Medulla oblongata (tissue), 1 donor: ENCODE results near the gene RAX.
A peak's percentile ranks its signal among the peaks of the same experiment; 100 is the strongest.

ENCODE experiments used
- DNase-seq: peaks from one replicate; pipeline ENCODE4 v3.0.0-alpha.2; 2015; ENCODE audit errors: extremely low spot score

The RAX gene

GRCh38 chr18:59272891-59273758 is at the start of gene RAX:
Gene RAX, minus strand, starts transcription at chr18:59273454. Its CDS starts 248 bp downstream, at chr18:59273206.
- no peak for DNase-seq

DNA sequence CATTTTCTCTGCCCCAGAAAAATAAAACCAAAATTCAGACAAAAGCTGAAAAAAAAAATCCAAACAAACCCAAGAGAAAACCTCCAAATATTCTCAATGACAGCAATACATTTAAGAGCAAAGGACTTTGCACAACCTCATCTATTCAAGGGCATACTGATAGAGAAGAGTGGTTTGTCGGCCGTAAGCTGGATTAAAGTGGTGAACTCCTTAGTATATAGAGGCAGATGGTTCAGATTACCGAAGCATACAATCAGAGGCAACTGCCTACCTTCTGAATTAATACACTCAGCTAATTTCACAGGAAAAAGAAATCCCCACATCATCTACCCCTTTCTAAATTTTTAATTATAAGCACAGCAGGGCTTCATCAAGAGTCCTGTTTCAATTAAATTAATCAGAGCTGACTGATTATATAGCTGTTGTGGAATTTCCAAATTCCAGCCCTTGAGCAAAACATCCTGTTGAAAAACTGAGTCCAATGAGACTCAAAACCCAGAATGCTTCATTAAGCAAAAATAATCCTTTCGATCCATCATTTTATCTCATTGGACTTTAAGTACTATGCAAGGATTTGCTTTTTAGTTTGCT is 45.3 kb upstream of the RAX start, which contains the start of gene CPLX4:
TSS of gene CPLX4 (minus strand) at position 190 of the 591 bp plus-strand sequence. CDS start at position 3, 187 bp downstream.
- DNase-seq = no peak

- no peak for DNase-seq
Observed at GRCh38 chr18:59311631-59312030, 38.4 kb upstream of the RAX start.

- DNase-seq = no peak
Observed at GRCh38 chr18:59308938-59309260, 35.6 kb upstream of the RAX start.

DNA sequence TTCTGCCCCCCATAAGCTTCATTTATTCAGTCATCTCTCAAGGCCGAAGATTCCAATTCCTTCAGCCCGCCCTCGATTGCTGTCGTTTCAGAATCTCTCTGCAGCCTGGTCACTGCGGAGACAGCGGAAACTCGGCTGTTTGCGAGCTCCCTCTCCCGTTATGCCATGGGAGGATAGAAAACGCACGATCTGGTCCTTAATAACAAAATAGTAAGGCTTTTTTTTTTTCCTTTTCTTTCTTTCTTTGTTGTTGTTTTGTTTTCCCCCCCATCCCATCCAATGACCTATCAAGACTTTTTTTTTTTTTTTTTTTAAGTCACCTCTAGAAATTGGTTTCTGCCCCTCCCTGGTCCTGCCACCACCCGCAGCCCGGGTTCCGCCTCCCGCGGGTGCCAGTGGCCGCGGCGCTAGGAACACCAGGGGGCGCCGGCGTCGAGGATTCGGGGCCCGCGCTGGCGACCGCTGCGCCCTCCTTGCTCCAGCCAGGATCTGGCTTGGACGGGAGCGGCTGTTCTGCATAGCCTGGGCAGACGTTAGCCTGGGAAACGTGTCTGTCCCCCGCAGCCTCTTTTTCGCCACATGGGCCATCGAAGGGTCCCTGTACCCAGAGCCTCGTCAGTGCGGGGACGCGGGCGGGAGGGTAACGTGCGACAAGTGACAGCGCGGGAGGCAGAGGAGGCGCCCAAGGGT is 35.1 kb upstream of the RAX start:
- DNase-seq = peak; percentile 61

GRCh38 chr18:59306640-59307039 is 33.4 kb upstream of the RAX start:
- no peak for DNase-seq

DNA sequence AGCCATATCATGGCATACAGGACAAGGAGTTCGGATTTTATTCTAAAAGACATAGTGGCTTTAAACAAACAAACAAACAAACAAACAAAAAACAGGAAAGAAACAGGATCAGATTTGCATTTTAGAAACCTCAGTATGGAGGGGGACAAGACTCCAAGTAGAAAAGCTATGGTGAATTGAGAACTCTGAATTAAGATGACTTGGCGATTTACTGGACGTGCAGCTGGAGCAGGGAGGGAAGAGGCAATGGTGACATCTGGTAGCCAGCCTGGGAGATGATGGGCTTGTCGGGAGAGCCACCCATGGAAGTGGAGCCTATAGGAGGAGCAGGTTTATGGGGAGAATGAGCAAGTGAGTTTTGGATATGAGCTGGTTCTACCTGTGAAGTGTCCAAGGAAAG is 32.0 kb upstream of the RAX start:
- no peak for DNase-seq

GRCh38 chr18:59303656-59304195 is 30.5 kb upstream of the RAX start:
- no peak for DNase-seq

DNA sequence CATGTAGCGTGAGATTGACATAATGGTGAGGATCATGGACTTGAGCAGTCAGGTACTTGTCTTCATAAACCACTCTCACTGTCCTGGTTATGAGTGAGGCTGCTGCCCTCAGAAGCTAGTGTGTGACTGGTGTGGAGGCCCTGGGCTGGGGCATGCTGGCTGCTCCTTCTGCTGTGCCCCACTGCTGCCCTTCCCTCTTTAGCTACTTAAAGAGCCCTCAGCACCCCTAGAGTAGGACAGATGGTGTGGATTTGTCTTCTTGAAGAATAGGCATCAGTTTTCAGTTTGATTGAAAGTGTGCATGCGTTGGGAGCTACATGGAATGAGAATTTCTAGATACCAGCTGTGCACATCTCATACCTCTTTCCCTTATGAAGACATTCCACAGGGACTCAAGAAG is 29.8 kb upstream of the RAX start:
- DNase-seq = no peak

GRCh38 chr18:59301929-59302328 is 28.7 kb upstream of the RAX start:
- DNase-seq = peak; percentile 17

DNA sequence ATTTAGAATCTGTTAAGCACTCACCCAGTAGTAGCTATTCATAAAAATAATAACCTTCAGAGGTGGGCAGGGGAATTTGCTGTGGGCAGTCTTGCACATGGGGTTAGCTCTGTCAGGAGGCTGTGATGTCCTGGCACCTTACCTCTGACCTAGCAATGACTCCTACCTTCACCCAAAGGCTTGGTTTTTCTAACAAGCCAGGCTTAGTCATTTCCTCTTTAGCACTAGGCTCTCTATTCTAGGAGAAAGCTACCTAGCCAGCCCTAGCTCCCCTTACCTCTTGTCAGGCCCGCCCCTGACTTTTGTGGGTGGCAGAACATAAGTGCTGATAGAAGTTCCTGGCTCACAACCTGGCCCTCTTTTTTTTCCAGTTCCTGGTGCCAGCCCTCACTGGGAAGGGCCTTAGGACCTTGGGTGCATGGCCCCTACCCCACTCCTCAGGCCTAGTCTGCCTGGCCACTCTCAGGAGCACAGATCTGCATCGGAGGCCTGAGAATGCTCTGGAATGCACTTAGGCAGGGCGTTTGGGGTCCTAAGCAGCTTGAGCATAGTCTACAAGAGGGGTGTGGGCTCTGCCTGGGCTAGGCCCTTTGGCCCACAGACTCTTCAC is 27.5 kb upstream of the RAX start:
- no peak for DNase-seq

DNA sequence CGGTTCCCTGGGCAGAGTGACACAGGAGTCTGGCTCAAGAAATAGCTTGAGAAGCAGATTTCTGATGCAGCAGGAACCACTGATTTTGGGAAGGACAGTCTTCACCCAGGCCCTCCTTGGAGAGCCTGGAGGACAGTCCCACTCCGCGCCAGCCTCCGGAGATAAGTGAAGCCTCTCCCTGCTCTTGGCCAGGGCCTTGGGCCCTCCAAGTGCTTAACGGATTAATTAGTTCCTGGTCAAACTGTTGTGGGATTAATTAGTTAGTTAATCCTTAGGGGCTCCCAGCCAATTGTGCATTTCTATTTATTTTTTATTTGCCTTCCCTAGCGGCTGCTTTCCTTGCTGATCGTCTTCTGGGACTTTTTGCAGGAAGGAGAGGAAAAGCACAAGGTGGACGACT is 25.6 kb upstream of the RAX start:
- DNase-seq = no peak

DNA sequence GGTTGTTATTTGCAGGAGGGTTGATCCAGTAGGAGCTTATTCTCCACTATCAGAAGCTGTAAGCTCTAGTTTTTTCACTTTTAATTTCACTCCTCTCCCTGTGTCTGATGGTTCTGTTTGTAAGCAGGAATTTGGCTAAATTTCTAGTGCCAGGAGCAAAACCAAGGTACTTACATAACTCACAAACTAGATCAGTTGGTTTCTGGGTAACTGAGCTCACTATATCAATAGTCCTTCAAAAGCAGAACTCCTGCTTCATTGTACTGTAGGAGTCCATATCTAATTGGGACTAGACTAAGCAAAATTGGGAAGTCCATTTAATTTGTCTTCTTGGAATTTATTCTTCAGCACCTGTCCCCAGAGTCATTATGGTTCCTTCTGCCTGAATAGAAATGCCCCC is 20.1 kb upstream of the RAX start:
- DNase-seq = no peak

DNA sequence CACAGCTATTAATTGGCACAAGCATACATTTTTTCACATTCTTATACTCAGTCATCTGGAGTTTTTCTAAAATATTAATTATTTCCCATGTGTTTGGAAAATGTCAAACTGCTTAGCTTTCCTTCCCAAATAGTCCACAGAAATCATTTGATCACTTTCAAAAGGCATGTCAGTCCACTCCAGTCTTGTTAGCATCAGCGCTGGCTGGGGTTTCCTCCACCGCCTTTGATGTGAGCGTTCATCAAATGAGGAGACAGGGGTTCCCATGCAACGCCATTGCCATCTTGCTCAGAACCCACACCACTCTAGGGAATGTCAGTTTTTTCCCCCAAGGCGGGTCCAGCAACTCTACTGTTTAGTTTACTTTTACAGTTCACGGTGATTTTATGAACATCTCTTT is 13.1 kb upstream of the RAX start:
- DNase-seq = no peak

- DNase-seq = no peak
Observed at GRCh38 chr18:59282341-59282740, 9.1 kb upstream of the RAX start.

GRCh38 chr18:59279722-59280121 is 6.5 kb upstream of the RAX start:
- no peak for DNase-seq

DNA sequence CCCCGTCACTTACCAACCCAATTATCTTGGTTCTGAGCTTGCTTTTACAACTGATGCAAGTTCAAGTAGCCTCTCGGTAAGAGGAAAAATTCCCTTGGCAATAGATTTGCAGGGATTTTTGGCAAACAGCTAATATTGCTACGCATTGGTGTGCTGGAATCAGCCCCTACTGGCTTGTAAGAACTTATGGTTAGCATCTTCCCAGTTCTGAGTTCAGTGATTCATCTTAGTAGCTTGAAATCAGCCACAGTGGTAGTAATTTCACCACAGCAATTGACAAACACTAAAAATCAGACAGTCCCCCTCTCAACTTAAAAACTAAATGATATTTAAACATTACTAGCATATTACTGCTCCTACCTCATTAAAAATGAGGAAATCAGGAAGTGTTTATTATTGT is 5.9 kb upstream of the RAX start:
- no peak for DNase-seq

- DNase-seq = no peak
Observed at GRCh38 chr18:59278793-59279192, 5.5 kb upstream of the RAX start.

DNA sequence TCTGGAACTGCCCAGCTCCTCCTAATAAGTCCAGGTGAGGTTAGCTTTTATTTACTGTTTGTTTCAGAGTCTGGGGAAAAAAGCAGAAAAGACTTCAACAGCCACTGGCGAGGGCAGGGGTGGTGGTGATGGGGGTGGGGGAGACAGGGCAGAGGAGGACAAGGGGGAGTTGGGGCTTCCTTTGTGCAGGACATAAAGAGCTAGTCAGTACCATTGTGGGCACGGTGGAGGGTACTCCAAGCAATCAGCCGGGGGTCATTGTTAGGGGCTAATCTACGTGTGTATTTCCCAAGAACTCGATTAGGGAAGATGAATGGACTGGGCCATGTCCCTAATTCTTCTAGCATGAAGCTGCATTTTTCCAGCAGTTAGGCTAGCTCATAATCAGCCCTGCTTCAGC is 2.8 kb upstream of the RAX start:
- DNase-seq = no peak

GRCh38 chr18:59275406-59275949 is 2.2 kb upstream of the RAX start:
- DNase-seq = no peak

DNA sequence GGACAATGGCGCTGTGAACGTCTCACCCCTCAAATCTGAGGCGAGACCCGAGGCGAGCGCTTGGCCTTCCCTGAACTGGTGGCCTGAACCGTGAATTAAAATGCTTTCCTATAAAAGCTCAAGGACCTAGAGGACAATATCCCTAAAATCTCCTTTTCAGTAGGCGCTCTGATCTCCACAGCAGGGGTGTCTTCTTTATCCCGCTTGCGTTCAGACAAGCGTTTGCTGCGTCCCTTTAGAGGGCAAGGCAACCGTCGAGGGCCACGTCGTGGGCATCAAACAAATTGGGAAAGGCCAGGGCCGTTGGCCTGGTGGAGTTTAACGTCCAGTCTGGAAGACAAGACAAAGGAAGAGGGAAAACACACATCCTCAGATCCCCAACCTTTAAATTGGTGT is 1.3 kb upstream of the RAX start:
- DNase-seq = no peak
